ENCODE data around the gene ADIPOR2.

The ADIPOR2 gene

DNA sequence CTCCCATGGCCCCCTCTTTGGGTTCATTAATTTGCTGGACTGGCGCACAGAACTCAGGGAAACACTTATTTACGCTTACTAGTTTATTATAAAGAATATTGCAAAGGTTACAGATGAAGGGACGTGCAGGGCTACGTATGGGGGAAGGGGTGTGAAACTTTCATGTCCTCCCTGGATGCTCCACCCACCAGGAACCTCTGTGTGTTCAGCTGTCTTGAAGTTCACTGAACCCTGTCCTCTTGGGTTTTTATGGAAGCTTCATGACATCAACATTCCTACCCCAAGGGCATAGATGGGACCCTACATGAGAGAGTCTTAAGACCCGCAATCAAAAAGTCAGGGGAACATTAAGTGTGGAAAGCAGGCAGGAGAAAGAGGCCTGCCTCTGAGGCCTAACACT lies 58.1 kb downstream of the ADIPOR2 start:
- peaks cover 33% of the 10 kb centered on the region for H3K4me1 ChIP-seq
- H3K27ac ChIP-seq = no peak overlapping the region
- peaks cover 38% of the 10 kb centered on the region for H3K36me3 ChIP-seq
- peaks cover 37% of the 10 kb centered on the region for H3K9me3 ChIP-seq
- no peaks in the 10 kb centered on the region for H3K27me3 ChIP-seq
- peak overlapping the region; percentile 60 for H3K4me2 ChIP-seq
- TF ChIP-seq Cebpa-rat (IDR thresholded peaks at IDR 0.05) = no peak
- H3K4me3 ChIP-seq = no peak overlapping the region
- H3K9ac ChIP-seq = no peak overlapping the region
- H4K20me1 ChIP-seq = peaks cover 54% of the 10 kb centered on the region

DNA sequence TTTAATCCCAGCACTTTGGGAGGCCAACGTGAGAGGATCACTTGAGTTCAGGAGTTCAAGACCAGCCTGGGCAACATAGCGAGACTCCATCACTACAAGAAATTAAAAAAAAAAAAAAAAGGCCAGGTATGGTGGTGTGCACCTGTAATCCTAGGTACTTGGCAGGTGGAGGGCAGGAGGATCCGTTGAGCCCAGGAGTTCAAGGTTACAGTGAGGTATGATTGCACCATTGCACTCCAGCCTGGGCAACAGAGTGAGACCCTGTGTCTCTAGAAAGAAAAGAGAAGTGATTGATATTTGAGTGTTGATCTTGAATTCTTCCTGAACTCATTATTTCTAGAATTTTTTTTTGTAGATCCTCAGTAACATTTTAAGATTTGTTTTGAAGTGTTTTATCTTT lies 59.4 kb downstream of the ADIPOR2 start:
- Histone ChIP-seq H4K20me1 (peaks cover 60% of the 10 kb centered on the region), H3K4me3 (no peak overlapping the region), H3K9ac (no peak overlapping the region), H3K4me2 (no peak overlapping the region), H3K4me1 (peaks cover 26% of the 10 kb centered on the region), H3K36me3 (peaks cover 46% of the 10 kb centered on the region), H3K27me3 (no peaks in the 10 kb centered on the region), H3K27ac (no peak overlapping the region), H3K9me3 (peaks cover 32% of the 10 kb centered on the region)
- TF ChIP-seq Cebpa-rat (IDR thresholded peaks at IDR 0.05) = no peak

DNA sequence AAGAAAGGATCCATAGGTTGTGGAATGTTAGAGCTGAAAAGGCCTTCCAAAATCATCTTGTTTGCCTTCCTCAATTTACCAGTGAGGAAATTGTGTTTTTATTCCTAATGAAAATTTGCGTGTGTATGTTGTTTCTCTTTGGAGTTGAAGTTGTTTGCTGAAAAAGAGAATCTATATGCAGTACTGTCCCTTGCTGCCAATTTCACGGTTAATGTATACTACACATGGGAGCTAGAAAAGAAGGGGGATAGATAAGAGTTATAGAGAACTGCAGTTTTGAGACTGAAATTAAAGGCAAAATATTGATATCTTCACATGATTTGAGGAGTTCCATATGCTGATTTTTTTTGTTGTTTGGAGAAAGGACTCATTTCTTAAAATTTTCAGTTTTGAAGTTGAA lies 67.5 kb downstream of the ADIPOR2 start:
- no peak for TF ChIP-seq Cebpa-rat (IDR thresholded peaks at IDR 0.05)
- Histone ChIP-seq H3K27ac (no peak overlapping the region), H4K20me1 (peaks cover 45% of the 10 kb centered on the region), H3K4me2 (no peak overlapping the region), H3K36me3 (peaks cover 75% of the 10 kb centered on the region), H3K9me3 (peaks cover 4% of the 10 kb centered on the region; the same call in 1 of the 2 replicates), H3K9ac (no peak overlapping the region), H3K4me1 (no peaks in the 10 kb centered on the region), H3K27me3 (no peaks in the 10 kb centered on the region), H3K4me3 (no peak overlapping the region)

DNA sequence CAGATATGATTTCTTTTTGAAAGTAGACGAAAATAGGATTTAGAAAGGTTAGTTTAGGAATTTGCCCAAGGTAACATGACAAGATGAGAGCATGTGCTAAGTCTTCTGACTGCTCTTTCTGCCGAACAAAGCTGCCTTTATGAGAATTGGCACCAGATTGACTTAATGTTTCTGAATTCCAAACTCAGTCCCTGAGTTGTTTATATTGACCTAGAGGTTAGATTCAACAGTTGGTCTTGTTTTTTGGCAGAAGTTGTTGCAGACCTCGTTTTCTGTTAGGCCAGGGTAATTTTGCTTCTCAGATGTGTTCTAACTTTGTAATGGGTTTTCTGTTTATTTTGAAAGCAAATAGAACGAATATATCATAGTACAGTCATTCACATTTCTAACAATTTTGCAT lies 68.0 kb downstream of the ADIPOR2 start:
- H3K4me1 ChIP-seq = no peaks in the 10 kb centered on the region
- TF ChIP-seq Cebpa-rat (IDR thresholded peaks at IDR 0.05) = no peak
- peaks cover 50% of the 10 kb centered on the region for H4K20me1 ChIP-seq
- H3K4me2 ChIP-seq = no peak overlapping the region
- no peak overlapping the region for H3K9ac ChIP-seq
- H3K27me3 ChIP-seq = no peaks in the 10 kb centered on the region
- peaks cover 4% of the 10 kb centered on the region; the same call in 1 of the 2 replicates for H3K9me3 ChIP-seq
- H3K4me3 ChIP-seq = no peak overlapping the region
- H3K36me3 ChIP-seq = peaks cover 80% of the 10 kb centered on the region
- H3K27ac ChIP-seq = no peak overlapping the region

DNA sequence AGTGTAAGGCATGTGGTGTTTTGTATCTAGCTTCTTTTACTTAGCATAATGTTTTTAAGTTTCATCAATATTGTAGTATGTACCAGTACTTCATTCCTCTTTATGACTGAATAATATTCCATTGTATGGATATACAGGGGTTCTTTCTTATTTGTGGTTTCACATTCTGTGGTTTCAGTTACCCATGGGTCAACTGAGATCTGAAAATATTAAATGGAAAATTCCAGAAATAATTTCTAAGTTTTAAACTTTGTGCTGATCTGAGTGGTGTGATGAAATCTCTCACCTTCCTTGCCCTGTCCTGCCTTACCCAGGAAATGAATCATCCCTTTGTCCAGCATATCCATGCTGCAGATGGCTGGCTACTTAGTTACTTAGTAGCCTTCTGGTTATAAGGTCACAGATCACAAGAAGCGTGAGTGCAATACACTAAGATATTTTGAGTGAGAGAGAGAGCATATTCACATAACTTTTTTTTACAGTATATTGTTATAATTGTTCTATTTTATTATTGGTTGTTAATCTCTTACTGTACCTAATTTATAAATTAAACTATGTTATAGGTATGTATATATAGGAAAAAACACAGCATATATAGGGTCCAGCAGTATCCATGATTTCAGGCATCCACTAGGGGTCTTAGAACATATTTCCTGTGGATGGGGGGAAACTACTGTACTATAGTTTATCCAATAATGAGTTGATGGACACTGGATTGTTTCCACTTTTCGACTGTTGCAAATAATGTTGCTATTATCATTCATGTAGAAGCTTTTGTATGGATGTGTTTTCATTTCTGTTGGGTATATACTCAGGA lies 69.9 kb downstream of the ADIPOR2 start:
- no peak for TF ChIP-seq Cebpa-rat (IDR thresholded peaks at IDR 0.05)
- Histone ChIP-seq H3K4me1 (no peaks in the 10 kb centered on the region), H4K20me1 (peaks cover 62% of the 10 kb centered on the region), H3K27me3 (no peaks in the 10 kb centered on the region), H3K9me3 (peaks cover 4% of the 10 kb centered on the region; the same call in 1 of the 2 replicates), H3K9ac (no peak overlapping the region), H3K4me3 (no peak overlapping the region), H3K4me2 (no peak overlapping the region), H3K36me3 (peaks cover 64% of the 10 kb centered on the region), H3K27ac (no peak overlapping the region)

DNA sequence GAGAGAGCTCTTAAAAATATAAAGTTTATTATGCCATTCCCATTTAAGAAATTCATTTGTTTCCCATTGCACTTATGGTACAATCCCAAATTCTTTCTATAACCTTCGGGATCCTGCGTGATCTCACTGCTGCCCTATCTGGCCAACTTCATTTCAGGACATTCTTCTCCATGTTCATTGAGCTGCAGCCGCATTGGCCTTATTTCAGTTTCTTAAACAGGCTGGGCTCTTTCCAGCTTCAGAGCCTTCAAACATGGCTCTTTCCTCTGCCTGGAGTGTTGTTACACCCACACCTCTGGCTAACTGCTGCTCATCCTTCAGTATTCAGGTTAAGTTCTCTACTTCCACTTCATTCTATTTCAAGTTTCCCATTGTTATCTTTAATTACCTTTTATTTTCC lies 71.0 kb downstream of the ADIPOR2 start:
- Histone ChIP-seq H3K9me3 (peaks cover 4% of the 10 kb centered on the region; the same call in 1 of the 2 replicates), H3K27ac (no peak overlapping the region), H4K20me1 (peaks cover 73% of the 10 kb centered on the region), H3K4me2 (no peak overlapping the region), H3K36me3 (peaks cover 53% of the 10 kb centered on the region), H3K4me1 (no peaks in the 10 kb centered on the region), H3K4me3 (no peak overlapping the region), H3K9ac (no peak overlapping the region), H3K27me3 (no peaks in the 10 kb centered on the region)
- TF ChIP-seq Cebpa-rat (IDR thresholded peaks at IDR 0.05) = no peak

DNA sequence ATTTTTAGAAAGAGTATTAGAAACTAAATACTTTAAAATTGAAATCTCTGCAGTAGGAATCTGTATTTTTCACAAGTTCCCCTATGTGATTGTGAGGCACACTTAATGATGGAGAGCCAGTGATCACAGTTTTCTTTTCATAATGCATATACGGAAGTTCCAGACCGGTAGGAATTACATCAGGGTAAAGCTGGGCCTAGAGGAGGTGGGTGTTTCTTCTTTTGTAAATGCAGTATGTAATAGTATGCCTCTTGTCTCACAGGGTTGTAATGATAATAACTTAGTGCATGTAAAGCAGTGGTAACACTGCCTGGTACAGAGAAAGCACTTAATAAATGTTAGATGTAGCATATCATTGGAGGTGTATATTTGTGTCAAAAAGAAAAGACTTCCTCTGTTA lies 72.3 kb downstream of the ADIPOR2 start:
- Histone ChIP-seq H3K4me2 (no peak overlapping the region), H3K4me3 (no peak overlapping the region), H3K9me3 (peaks cover 4% of the 10 kb centered on the region; the same call in 1 of the 2 replicates), H3K4me1 (no peaks in the 10 kb centered on the region), H3K36me3 (peaks cover 45% of the 10 kb centered on the region), H3K27me3 (no peaks in the 10 kb centered on the region), H3K27ac (no peak overlapping the region), H3K9ac (no peak overlapping the region), H4K20me1 (peaks cover 76% of the 10 kb centered on the region)
- no peak for TF ChIP-seq Cebpa-rat (IDR thresholded peaks at IDR 0.05)

DNA sequence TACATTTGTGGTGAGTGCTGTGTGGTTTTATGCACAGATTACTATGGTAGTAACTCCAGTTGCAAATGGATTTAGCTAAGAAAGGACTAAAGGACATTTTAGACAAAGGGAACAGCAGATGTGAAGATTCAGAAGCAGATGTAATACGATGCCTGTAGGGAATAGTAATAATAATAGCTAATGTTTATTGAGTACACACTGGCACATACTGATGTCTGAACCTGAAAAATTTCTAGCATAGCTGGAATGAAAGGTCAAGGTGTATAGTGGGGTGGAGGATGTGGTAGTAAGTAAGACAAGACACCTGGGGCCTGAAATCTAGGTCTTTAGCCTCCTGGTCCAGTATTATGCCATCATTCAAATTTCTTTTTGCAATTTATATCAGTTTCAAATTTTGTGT lies 75.2 kb downstream of the ADIPOR2 start:
- Histone ChIP-seq H3K9me3 (no peaks in the 10 kb centered on the region), H3K9ac (no peak overlapping the region), H3K36me3 (peaks cover 40% of the 10 kb centered on the region), H3K27ac (no peak overlapping the region), H3K4me1 (no peaks in the 10 kb centered on the region), H4K20me1 (peaks cover 89% of the 10 kb centered on the region), H3K4me2 (no peak overlapping the region), H3K4me3 (no peak overlapping the region), H3K27me3 (no peaks in the 10 kb centered on the region)
- TF ChIP-seq Cebpa-rat (IDR thresholded peaks at IDR 0.05) = no peak

DNA sequence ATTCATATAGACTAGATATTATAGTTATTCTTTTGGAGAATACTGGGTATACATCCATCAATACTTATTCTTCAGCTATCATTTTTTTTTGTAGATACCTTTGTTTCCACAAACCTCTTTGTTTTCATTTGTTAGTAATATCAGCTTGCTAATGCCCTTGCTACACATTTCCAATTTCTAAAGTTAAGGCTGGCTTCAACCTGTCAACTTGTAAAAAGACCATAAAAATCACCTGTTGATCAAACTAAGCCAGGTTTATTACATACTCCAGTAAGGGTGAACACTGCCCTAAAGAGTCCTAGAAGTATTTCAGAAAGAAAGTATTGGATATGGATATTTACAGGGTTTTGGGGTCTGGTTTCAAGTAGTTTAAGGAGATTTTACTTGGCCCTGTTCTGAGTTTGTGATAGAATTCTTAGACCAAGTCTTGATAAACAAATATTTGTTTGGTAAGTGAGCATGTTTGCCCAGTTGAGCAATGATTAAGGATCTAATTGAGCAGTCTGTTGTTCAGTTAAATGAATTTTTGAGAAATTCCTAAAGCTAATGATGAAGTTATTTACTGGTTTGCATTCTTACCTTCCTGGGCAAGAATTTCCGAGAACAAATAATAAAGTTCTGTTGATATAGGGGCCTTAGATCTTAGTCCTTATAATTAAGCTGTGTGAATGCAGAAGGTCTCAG lies 76.7 kb downstream of the ADIPOR2 start:
- no peak for TF ChIP-seq Cebpa-rat (IDR thresholded peaks at IDR 0.05)
- no peaks in the 10 kb centered on the region for H3K4me1 ChIP-seq
- H3K4me3 ChIP-seq = no peak overlapping the region
- H3K4me2 ChIP-seq = no peak overlapping the region
- H3K36me3 ChIP-seq = peaks cover 43% of the 10 kb centered on the region
- H3K9ac ChIP-seq = no peak overlapping the region
- H3K27me3 ChIP-seq = no peaks in the 10 kb centered on the region
- H4K20me1 ChIP-seq = peaks cover 92% of the 10 kb centered on the region
- no peak overlapping the region for H3K27ac ChIP-seq
- no peaks in the 10 kb centered on the region for H3K9me3 ChIP-seq

DNA sequence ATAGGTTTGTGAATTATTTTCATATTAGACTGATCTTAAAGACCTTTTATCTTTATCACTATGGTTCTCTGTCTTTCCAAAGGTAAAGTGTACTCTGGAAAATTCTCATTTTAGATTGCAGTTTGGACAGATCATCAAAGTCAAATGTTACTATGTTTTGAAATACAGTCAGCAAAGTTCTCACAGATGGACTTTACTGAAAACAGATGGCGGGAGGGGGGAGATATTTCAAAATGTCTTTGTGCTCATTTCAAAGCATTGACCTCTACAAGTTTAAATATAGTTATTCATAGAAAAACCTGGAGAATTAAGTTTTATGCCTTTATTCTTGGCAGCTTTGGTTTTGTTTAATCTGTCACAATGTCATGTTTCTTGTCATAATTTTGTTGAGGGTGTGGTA lies 77.7 kb downstream of the ADIPOR2 start:
- Histone ChIP-seq H3K9me3 (no peaks in the 10 kb centered on the region), H4K20me1 (peaks cover 84% of the 10 kb centered on the region), H3K4me3 (no peak overlapping the region), H3K4me2 (no peak overlapping the region), H3K9ac (no peak overlapping the region), H3K27ac (no peak overlapping the region), H3K36me3 (peaks cover 48% of the 10 kb centered on the region), H3K4me1 (no peaks in the 10 kb centered on the region), H3K27me3 (no peaks in the 10 kb centered on the region)
- no peak for TF ChIP-seq Cebpa-rat (IDR thresholded peaks at IDR 0.05)

Measured in BLaER1 (cell line).